ENCODE measurements around the gene SUCNR1.
"Not testable (repeated sequence)": the region's sequence is repeated elsewhere in the genome, so short reads cannot be mapped to it uniquely, and the experiment has no call there.

Gene SUCNR1

GRCh38 chr3:151871639-151872468 is 1.6 kb upstream of the SUCNR1 start:
- no peak for DNase-seq (ENCODE audit: low read depth)

- not testable (repeated sequence) for DNase-seq (ENCODE audit: low read depth)
Measured at GRCh38 chr3:151874079-151874478, 636 bp downstream of the SUCNR1 start.

GRCh38 chr3:151875759-151876158 is 2.3 kb downstream of the SUCNR1 start:
- DNase-seq (ENCODE audit: low read depth) = no peak

GRCh38 chr3:151877269-151877668 is 3.8 kb downstream of the SUCNR1 start:
- DNase-seq (ENCODE audit: low read depth) = no peak

GRCh38 chr3:151878465-151878864 is 5.0 kb downstream of the SUCNR1 start:
- no peak for DNase-seq (ENCODE audit: low read depth)

- no peak for DNase-seq (ENCODE audit: low read depth)
Measured at GRCh38 chr3:151879037-151879436, 5.6 kb downstream of the SUCNR1 start.

GRCh38 chr3:151879679-151880415 is 6.4 kb downstream of the SUCNR1 start:
- no peak for DNase-seq (ENCODE audit: low read depth)

GRCh38 chr3:151880416-151880690 is 6.9 kb downstream of the SUCNR1 start:
- DNase-seq (ENCODE audit: low read depth) = peak; percentile 57

GRCh38 chr3:151881137-151881536 is 7.7 kb downstream of the SUCNR1 start:
- DNase-seq (ENCODE audit: low read depth) = no peak

- not testable (repeated sequence) for DNase-seq (ENCODE audit: low read depth)
Measured at GRCh38 chr3:151885397-151885796, 12.0 kb downstream of the SUCNR1 start.

GRCh38 chr3:151887450-151888211 is 14.2 kb downstream of the SUCNR1 start:
- DNase-seq (ENCODE audit: low read depth) = not testable (repeated sequence)

GRCh38 chr3:151890721-151891141 is 17.3 kb downstream of the SUCNR1 start:
- no peak for DNase-seq (ENCODE audit: low read depth)

- DNase-seq (ENCODE audit: low read depth) = no peak
Measured at GRCh38 chr3:151891721-151892120, 18.3 kb downstream of the SUCNR1 start.

- DNase-seq (ENCODE audit: low read depth) = no peak
Measured at GRCh38 chr3:151894219-151894618, 20.8 kb downstream of the SUCNR1 start.

GRCh38 chr3:151895478-151896241 is 22.2 kb downstream of the SUCNR1 start:
- peak; percentile 68 for DNase-seq (ENCODE audit: low read depth)

- DNase-seq (ENCODE audit: low read depth) = peak; percentile 52
Measured at GRCh38 chr3:151896246-151897012, 23.0 kb downstream of the SUCNR1 start.

- not testable (repeated sequence) for DNase-seq (ENCODE audit: low read depth)
Measured at GRCh38 chr3:151898121-151898520, 24.7 kb downstream of the SUCNR1 start.

GRCh38 chr3:151898564-151899261 is 25.3 kb downstream of the SUCNR1 start:
- not testable (repeated sequence) for DNase-seq (ENCODE audit: low read depth)

GRCh38 chr3:151899996-151900395 is 26.6 kb downstream of the SUCNR1 start:
- no peak for DNase-seq (ENCODE audit: low read depth)

- peak; percentile 47 for DNase-seq (ENCODE audit: low read depth)
Measured at GRCh38 chr3:151900460-151900859, 27.0 kb downstream of the SUCNR1 start.
